ENCODE measurements around the gene SLC27A1. TPM values are rescaled to one million over a fixed set of nuclear protein-coding genes. Genes with fewer than 3 reads are reported as not detected.

SLC27A1 gene
- total RNA-seq, 1 experiment from 2014 or later = 6.5 TPM

- Histone ChIP-seq H3K9me3 (no peaks in the 10 kb centered on the region), H3K36me3 (peaks cover 36% of the 10 kb centered on the region), H3K27me3 (no peaks in the 10 kb centered on the region), H3K4me3 (peak within 1 kb of the TSS; percentile 91)
- DNase-seq = peak; percentile 99
Observed at GRCh38 chr19:17555480-17555928, 85.2 kb downstream of the SLC27A1 start, which contains the start of gene COLGALT1. Gene COLGALT1 (plus strand): TSS chr19:17555649. CDS start chr19:17555714, 65 bp downstream.

Other genes with a start within 250 kb of the SLC27A1 start
- gene OCEL1, start 244.3 kb upstream of the SLC27A1 start, total RNA-seq (2014; rRNA removed; shearing (Covaris generic); ENCODE audit: low replicate concordance) = 2.8 and 7.8 TPM in 2 replicates
- 87.8 and 95.5 TPM in 2 replicates for gene NR2F6, start 224.6 kb upstream of the SLC27A1 start, total RNA-seq (2014; rRNA removed; shearing (Covaris generic); ENCODE audit: low replicate concordance)
- gene USHBP1, start 205.8 kb upstream of the SLC27A1 start, total RNA-seq (2014; rRNA removed; shearing (Covaris generic); ENCODE audit: low replicate concordance) = not detected in 2 replicates
- 112 and 258 TPM in 2 replicates for gene BABAM1, start 203.1 kb upstream of the SLC27A1 start, total RNA-seq (2014; rRNA removed; shearing (Covaris generic); ENCODE audit: low replicate concordance)
- 0.10 and 0.46 TPM in 2 replicates for gene ANKLE1, start 188.6 kb upstream of the SLC27A1 start, total RNA-seq (2014; rRNA removed; shearing (Covaris generic); ENCODE audit: low replicate concordance)
- gene ABHD8, start 167.1 kb upstream of the SLC27A1 start, total RNA-seq (2014; rRNA removed; shearing (Covaris generic); ENCODE audit: low replicate concordance) = 1.3 TPM in 1 of 2 replicates, not detected in the other
- gene MRPL34, start 164.7 kb upstream of the SLC27A1 start, total RNA-seq (2014; rRNA removed; shearing (Covaris generic); ENCODE audit: low replicate concordance) = 17.2 and 26.2 TPM in 2 replicates
- gene DDA1, start 161.0 kb upstream of the SLC27A1 start, total RNA-seq (2014; rRNA removed; shearing (Covaris generic); ENCODE audit: low replicate concordance) = 9.1 and 11.6 TPM in 2 replicates
- gene ANO8, start 135.7 kb upstream of the SLC27A1 start, total RNA-seq (2014; rRNA removed; shearing (Covaris generic); ENCODE audit: low replicate concordance) = 1.4 and 3.6 TPM in 2 replicates
- 23.2 and 25.7 TPM in 2 replicates for gene GTPBP3, start 133.0 kb upstream of the SLC27A1 start, total RNA-seq (2014; rRNA removed; shearing (Covaris generic); ENCODE audit: low replicate concordance)
- gene PLVAP, start 93.2 kb upstream of the SLC27A1 start, total RNA-seq (2014; rRNA removed; shearing (Covaris generic); ENCODE audit: low replicate concordance) = not detected in 2 replicates
- not detected in 2 replicates for gene CCDC194, start 76.3 kb upstream of the SLC27A1 start, total RNA-seq (2014; rRNA removed; shearing (Covaris generic); ENCODE audit: low replicate concordance)
- 128 and 138 TPM in 2 replicates for gene BST2, start 64.9 kb upstream of the SLC27A1 start, total RNA-seq (2014; rRNA removed; shearing (Covaris generic); ENCODE audit: low replicate concordance)
- gene MVB12A, start 50.5 kb upstream of the SLC27A1 start, total RNA-seq (2014; rRNA removed; shearing (Covaris generic); ENCODE audit: low replicate concordance) = 28.8 and 78.4 TPM in 2 replicates
- not detected in 2 replicates for gene TMEM221, start 21.9 kb upstream of the SLC27A1 start, total RNA-seq (2014; rRNA removed; shearing (Covaris generic); ENCODE audit: low replicate concordance)
- gene NXNL1, start 9.6 kb upstream of the SLC27A1 start, total RNA-seq (2014; rRNA removed; shearing (Covaris generic); ENCODE audit: low replicate concordance) = not detected in 2 replicates
- 87.7 and 149 TPM in 2 replicates for gene PGLS, start 41.1 kb downstream of the SLC27A1 start, total RNA-seq (2014; rRNA removed; shearing (Covaris generic); ENCODE audit: low replicate concordance)
- 146 and 155 TPM in 2 replicates for gene COLGALT1, start 85.1 kb downstream of the SLC27A1 start, total RNA-seq (2014; rRNA removed; shearing (Covaris generic); ENCODE audit: low replicate concordance)
- 0.10 TPM in 1 of 2 replicates, not detected in the other for gene UNC13A, start 217.8 kb downstream of the SLC27A1 start, total RNA-seq (2014; rRNA removed; shearing (Covaris generic); ENCODE audit: low replicate concordance)
- 23.3 and 50.0 TPM in 2 replicates for gene MAP1S, start 249.0 kb downstream of the SLC27A1 start, total RNA-seq (2014; rRNA removed; shearing (Covaris generic); ENCODE audit: low replicate concordance)

Data from MG63 (cell line).